Stimulated activated CD8-positive, alpha-beta memory T cell treated with anti-CD3 and anti-CD28 coated beads, Interleukin-15, amount 100 ng/mL, for 24 hours (primary cell): ENCODE data around the gene DNAH8.
"Not testable (repeated sequence)": the region's sequence is repeated elsewhere in the genome, so short reads cannot be mapped to it uniquely, and the experiment has no call there.

Experiments
- DNase-seq: peaks from one replicate; pipeline ENCODE4 v3.0.0-alpha.2; 2020; ENCODE audit warnings: low read depth

The DNAH8 gene

DNA sequence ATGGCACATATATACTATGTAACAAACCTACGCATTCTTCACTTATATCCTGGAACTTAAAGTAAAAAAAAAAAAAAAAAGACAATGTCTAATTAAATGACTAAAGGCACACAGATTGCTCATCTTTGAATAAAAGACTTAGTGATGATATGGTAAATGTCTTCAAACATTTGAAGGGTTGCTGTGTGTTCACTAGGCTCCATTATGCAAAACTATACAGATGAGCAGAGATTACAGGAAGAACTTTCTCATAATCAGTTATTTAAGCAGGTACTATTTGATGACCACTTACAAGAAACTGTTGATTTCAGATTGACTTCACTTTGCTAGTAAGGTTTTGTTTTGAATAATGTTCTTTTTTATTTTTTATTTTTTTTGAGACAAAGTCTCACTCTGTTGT is 34.4 kb downstream of the DNAH8 start:
- no peak for DNase-seq

DNA sequence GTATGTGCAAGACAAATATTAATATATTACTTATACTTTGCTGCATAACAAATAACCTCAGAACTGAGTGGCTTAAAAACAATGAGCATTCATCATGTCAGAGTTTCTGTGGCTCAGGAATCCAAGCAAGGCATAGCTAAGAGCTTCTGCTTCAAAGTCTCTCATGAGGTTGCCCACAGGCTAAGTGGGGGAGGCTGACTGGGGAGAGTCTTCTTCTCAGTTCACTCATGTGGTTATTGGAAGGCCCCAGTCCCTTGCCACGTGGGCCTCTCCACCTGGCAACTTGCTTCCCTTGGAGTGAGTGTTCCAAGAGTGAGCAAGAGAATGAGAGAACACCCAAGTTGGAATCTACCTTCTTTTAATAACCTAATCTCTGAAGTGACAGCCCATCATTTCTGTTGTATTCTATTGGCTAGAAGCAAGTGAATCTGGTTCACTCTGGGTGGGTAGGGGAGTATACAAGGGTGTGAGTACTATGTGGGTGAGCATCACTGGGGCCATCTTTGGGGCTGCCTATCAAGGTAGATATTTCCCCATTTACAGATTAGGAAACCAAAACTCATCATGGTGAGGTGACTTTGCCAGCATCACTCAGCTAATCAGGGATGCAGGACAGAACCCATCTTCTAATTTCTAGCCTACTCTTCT is 36.0 kb downstream of the DNAH8 start:
- no peak for DNase-seq

DNA sequence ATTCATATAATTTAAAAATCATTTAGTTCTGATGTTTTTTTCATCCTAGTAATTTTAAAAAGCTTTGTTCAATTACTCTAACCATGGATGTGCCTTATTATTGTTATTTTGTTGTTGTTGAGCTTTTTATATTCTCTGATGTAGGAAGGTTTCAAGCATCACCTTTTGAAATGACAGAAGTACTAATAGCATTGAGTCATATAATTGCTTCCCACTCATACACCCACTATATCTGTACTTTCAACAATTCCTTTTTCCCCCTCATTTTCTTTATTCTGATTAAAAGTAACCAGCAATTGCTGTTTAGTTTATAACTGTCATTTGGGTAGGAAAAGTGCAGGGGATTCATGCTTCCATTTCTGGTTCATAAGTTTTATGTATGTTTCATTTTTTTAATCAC is 38.6 kb downstream of the DNAH8 start:
- no peak for DNase-seq

DNA sequence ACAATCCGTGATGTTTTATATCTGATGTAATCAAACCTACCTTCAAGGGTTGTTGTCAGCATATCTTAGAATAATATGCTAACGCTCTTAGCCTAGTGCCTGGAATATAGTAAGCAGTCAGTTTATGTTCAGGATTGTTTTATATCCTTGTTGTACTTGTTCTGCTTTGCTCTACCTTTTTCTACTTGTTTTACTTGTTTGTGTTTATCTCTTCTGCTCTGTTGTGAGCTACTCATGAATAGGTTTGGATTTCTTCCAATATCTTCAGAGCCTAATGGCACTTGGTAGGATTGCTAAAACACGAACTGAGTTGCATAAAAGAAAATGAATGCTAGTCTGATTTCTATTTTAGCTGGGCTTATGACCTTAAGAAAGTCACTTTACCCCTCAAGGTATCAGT is 40.1 kb downstream of the DNAH8 start:
- no peak for DNase-seq

DNA sequence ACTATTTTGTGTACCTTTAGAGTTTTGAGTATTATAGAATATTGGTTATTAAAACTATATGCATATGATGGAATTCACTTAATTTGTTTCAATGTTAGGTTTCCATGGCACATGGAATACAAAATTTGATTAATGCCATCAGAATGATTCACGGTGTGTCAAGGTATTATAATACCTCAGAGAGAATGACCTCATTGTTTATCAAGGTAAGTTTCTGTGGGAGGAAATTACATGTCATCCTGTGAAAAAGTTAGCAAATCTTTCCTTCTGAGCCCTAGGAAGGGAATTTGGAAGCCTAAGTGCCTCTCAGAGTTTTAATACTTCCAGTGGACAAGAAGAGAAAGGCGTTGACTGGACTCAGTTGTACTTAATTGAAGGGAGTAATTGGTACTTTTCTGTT is 40.8 kb downstream of the DNAH8 start:
- DNase-seq = no peak

DNA sequence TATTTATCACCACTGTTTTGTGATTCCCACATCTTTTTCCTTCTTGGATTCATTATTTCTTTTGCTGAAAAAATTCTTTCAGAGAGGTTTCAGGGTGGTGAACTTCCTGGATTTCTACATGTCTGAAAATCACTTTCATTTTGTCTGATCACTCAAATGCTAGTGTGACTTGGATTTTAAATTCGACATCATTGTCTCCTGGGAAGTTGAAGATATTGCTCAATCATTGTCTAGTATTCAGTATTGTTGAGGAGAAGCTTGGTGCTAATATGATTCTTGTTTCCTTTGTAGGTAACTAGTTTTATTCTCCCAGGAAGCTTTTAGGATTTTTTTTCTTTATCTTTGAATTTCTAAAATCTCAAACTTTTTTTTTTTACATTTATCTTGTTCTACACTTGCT is 45.0 kb downstream of the DNAH8 start:
- no peak for DNase-seq

DNA sequence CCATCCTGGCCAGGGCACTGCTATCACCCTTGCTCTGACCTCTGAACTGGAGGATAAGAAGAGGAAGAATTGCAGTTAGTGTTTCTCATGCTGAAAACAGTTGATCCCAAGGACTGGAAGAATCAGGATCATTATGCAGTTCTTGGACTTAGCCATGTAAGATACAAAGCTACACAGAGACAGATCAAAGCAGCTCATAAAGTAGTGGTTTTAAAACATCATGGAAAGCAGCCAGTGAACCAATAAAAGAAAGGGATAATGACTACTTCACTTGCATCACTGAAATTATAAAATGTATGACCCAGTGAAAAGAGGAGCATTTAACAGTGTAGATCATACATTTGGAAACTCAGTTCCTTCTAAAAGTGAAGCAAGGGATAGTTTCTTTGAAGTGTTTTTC is 47.7 kb downstream of the DNAH8 start:
- DNase-seq = no peak

DNA sequence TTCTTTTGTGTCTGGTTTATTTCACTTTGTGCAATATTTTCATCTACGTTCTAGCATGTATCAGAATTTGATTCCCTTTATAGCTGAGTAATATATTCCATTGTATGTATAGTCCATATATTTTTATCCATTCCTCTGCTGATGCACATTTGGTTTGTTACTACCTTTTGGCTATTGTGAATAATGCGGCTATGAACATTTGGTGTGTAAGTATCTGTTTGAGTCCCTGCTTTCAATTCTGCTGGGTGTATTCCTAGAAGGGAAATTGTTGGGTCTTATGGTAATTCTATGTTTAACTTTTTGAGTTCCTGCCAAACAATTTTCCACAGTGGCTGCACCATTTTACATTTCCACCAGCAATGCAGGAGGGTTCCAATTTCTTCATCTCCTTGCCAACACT is 52.4 kb downstream of the DNAH8 start:
- DNase-seq = no peak

DNA sequence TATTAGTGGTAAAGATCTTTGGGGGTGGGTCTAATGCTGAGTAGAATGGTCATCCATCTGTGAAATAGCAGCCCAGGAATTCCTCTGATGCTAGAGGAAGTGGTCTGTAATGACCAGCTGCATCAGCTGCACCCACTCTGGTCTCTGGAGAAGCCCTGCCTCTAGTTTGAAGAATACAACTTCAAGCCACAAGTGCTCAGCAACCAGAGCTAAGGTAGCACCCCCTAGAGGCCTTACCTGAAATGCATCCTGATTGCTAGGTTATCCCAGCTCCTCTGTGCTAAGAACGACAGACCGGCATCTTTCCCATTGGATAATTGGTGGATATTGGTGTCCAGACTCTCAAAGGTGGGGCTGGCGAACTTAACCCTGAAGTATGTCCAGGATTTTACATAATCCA is 58.2 kb downstream of the DNAH8 start:
- no peak for DNase-seq

DNA sequence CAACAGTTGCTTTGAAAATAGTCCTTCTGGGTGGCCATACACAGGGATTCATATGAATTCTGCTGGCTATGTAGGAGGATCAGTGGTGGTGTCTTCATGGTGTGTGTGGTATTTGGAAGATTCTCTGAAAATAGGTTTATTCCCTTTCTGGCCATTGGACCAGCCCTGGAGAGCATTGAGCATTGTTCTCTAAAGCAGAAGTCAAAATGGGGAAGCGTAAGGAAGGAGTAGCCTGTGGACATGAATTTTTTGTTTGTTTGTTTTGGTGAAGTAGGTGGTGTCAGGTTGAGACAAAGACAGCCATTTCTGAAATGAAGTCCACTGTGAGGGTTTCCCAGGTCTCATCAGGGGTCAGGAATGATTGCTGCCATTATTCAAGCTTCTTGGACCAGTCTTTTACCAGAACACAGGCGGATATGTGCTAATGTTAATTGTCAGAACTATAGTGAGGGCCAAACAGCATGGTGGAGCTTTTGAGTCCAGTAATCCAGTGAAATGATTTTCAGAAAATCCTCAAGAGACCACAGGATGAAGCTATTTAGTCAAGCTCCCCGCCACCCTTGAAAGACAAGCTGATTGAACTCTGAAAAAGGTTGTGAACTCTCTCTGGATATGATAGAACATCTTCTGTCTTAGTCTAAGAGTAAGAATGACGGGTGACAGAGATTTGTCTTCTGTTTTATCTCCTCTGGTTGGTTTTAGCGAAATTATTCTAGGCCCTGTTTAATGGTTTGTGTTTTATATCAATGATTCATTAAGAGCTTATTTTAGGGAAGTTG is 60.0 kb downstream of the DNAH8 start:
- DNase-seq = no peak

DNA sequence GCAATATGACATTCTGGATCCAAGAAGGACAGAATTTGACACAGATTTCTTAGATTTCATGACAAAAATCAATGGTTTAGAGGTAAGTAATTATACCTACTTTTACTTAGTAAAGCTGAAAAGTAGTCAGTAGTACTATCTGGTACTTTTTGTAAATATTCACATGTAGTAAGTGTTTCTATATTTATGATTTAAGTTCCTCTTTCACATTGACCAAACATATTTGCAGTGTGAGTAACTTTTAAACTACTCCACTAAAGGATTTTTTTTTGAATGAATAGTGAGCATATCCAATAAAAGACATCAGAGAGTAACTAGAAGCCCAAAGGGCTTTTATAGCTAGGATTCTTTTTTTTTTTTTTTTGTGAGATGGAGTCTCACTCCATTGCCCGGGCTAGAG is 60.8 kb downstream of the DNAH8 start:
- DNase-seq = no peak

DNA sequence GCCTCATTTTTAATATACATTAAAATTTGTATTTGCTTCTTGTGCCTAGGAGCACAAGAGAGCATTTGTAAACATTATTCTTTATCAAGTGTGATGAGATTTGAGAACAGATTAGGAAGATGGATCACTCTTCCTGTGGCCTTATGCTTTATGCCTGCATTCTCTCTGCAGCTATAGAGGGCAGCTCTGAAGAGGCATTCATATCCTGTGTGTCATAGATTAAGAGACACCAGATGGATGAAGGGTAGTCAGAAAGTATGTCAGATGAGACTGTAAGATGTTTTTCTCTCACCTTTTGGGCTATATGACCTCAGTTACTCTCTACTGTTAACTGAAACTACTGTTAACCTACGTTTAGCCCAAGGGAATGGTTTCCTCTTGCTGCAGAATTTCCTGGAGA is 61.4 kb downstream of the DNAH8 start:
- DNase-seq = no peak

DNA sequence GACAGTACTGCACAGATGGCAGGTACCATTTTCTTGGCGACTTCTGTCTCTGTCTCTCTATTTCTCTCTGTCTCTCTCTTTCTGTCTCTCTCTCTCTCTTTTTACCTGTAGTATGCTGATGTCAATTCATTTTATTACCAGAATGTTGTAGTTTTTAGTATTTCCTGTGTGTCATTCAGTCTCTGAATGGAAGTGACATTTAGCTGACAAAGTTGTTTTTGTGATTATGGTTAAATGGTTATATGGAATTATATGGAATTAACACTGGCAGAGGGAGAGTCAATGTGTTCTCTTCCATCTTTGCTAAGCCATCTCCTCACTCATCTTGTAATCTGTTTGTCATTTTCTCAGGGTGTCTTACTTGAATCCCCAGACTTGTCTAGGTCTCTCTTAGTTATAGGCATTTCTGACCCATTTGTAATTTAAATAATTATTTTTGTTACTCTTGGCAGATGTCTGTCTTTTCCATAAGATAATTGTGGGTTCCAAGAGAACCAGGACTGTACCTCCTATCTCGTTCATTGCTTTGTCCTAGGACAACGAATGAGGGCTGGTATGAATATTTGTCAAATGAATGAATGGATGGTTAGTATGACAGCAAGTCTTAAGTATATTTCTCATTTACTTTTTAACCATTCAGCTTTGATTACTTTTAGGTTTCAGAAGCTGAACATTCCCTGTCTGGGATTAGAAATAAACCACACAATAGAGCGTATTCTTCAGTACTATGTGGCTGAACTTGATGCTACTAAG is 64.4 kb downstream of the DNAH8 start:
- no peak for DNase-seq

DNA sequence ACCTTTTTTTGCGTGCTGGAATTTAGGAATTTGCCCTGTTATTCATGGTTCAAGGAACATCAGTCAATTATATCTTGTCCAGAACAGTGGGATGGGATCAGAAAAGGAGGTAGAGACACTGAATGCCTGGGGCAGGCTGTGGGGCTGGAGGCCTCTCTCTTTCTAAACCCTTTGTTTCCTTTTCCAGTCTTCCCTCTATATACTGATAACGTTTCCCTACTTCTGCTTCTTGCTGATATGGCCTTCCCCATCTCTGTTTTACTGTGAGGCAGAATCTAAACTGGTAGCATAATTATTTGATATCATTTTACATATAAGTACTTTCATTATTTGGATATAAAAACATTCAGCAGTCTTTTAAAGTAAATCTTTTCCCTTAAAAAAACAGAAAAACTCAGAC is 67.5 kb downstream of the DNAH8 start:
- DNase-seq = no peak

DNA sequence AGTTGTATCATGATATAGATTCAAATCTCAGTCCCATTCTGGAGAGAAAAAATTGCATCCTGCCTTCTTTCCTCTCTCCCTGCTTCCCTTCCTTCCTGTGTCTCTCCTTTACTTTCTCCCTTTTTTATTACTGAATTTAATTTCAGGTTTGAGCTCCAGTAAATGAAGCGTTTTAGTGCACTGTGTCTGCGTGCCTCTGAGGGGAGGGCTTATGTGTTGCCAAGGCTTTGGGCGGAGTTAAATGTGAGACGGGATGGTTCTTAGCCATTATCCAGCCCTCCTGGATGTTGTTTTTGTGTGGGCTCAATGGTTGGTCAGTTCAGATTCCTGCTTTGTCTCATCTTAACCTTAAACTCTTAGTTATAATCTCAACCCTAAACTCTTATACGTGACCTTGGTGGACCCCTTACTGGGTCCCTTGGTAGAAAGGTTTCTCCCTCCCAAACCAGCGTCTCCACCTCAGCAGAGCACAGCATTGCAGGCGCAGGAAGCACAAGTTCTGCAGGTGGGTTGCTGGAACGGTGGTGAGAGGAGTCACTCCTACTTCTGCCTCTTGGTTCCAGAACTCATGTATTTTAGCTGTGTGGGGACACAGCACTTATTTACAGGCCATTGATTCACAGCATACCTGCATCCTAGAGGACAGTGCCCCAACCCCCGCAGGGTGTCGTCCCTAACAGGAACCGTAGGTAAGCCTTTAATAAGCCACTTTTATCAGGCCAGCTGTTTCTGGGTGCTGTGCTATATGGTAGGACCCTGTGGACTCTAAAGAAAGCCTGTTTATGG is 68.5 kb downstream of the DNAH8 start:
- DNase-seq = no peak

DNA sequence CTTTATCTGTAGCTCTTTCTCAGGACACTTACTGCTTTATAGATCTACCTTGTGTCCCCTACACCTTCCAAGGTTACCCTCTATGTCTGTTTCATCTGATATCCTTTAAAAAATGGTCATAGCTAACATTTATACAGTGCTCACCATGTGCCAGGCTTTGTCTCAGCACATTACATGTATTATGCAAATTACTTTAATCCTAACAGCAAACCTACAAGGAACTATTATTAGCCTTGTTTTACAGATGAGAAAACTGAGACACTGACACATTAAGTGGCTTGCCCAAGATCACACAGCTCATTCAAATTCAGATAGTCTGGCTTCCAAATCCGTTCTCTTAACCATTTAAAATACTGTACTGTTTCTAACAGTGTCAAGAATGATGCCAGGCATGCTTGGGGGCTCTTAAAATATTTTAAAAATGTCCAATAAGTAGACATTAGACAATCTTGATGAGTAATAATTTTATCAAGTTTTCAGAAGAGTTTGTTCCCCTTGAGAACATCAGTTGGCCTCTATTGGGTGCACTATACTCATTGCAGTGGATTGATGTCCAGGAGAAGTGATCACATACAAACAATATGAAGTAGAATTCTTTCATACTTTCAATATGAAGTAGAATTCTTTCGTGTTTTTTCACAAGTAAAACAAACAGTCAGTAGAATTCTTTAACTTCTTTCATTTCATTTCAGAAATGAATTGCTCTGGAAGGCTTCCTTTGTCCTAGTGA is 69.6 kb downstream of the DNAH8 start:
- no peak for DNase-seq

DNA sequence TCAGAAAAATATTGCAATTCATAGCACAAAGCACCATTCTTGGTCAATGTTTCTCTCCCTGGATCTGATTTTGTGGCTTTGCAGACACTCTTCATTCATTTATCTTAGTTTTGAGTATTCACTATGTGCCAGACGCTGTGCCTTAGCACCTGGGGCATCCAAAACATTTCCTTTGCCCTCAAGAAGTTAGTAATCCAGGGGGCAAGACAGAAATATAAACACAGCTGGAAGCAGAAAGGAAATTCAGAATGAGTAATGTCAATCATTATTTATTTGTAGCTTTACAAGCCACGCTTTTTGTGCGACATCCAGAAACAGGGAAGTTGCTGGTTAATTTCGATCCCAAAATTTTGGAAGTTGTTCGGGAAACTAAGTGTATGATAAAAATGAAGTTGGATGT is 71.4 kb downstream of the DNAH8 start:
- DNase-seq = no peak

DNA sequence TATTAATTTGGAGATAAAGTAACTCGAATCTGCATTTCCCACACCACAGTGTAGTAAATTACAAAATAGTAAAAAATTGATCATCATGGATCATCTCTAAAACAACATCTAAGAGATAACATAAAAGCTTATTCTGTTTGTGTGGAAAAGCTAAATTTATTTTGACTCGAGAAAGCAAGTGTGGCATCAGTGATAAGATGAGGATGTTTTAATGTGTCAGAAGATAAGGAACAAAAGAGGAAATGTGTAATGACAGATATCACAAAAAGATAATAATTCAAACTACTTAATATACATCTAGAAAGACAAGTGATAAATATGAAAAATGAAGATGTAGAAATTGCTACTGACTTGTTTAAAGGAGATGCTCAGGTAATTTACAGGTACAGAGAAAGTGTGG is 74.1 kb downstream of the DNAH8 start:
- DNase-seq = no peak

DNA sequence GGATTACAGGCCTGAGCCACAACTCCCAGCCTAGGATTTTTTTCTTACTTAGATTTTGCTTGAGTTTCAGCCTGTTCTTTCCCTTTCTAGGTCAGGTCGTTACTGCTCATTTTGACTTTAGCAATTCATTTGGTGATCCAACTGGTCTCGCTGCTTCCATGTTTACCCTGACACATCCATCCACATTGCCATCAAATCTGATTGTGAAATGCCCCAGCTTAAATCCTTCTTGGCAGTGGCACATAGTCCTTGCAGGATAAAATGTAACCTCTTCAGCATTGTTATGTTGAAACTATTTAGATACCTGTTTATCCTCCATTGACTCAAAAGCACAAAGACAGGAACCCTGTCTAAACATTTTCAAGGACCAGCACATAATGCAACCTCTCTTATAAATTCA is 77.2 kb downstream of the DNAH8 start:
- DNase-seq = no peak

DNA sequence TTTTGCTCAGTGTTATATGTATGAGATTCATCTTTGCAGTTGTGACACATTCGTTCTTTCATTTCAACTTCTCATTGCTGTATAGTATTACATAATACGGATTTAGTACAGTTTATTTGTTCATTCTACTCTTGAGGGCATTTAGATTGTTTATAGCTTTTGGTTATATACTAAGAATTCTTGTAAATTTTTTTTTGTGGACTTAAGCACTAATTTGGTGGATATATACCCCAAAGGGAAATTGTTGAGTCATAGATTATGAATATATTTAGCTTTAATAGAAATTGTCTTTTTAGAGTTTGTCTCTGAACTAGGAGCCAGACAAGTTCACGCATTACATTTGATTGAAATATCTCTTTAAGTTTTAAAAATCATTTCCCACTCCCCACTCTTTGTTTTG is 79.6 kb downstream of the DNAH8 start:
- DNase-seq = no peak

DNA sequence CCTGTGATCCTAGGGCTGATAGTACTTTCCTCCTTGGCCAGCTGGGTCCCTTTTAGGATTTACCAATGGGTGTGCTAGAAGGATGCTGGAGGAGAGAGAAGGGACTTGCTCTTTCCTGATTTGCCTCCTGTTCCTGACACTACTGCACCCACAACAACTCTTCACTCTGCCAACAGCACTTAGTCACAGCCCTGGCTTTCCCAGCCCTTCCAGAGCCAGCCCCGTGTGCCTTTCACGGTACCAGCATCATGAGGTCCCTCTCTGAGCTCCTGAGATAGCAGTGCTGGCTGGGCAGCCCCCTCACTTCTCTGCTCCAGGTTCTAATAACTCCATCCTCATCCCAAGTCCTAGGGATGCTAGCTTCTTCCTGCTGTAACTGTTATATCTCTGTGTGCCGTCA is 80.9 kb downstream of the DNAH8 start:
- DNase-seq = no peak

DNA sequence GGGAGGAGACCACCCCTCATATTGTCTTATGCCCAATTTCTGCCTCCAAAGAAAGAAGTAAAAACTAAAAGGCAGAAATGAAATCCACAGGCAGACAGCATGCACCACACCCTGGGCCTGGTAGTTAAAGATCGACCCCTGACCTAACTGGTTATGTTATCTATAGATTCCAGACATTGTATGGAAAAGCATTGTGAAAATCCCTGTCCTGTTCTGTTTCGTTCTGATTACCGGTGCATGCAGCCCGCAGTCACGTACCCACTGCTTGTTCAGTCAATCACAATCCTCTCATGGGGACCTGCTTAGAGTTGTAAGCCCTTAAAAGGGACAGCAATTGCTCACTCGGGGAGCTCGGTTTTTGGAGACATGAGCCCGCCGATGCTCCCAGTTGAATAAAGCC is 81.3 kb downstream of the DNAH8 start:
- DNase-seq = not testable (repeated sequence)
